Islet precursor cell (in vitro differentiated cells): ENCODE results near the gene MS4A6A.

Source experiments
- DNase-seq: peaks from one replicate; pipeline ENCODE4 v3.0.0-alpha.2; 2018

MS4A6A gene

DNA sequence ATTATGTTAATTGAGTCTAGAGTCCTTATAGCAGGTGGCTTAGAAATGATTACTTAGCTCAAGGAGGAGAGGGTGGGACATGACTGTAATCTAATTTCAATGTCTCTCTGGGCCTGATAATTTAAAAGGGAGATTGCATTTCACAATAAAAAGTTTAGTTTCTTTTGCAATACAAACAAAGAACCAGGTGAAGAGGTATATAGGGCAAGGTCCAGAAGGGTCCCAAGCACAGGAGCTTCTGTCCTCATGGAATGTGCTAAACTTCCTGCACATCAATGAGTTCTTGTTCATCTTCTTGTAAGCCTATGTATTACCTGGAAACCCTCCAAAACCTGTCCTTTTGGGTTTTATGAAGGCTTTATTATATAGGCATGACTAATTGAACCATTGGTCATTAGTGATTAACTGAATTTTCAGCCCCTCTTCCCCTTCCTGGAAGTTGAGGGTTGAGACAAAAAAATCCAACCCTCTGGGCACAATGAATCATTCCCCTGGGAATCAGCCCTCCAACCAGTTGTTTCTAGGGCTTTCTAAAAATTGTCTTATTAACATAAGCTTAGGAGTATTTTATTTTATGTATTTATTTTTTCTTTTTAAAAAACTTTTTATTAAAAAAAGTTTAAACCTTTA lies 56.8 kb downstream of the MS4A6A start:
- DNase-seq = no peak

DNA sequence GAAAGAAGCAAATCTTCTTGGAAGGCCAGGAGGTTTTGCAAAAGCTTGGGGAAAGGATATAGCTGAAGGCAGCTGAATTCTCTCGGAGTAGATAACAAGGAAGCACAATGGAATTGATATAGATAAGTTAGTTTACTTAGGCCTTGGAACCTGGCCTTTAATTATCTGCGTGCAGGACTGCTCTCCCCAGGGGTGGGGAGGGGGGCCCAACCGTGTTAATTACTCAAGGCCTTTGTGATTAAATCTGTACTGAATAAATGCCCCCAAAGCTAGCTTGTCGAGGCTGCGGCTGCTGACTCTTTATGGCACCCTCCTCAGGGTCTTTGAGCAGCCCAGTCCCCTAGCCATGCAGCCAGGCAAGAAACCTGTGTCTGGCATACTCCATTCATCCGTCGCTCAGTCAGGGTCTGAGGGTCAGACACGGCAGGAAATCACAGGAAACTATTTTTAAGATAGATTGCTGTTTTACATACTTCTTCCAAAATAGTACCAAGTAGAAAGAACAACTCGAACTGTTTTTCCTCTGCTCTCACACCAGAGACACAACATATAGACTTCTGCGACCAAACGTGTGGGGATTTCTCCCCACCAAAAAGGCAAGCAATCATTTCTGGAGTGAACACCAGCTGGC lies 58.0 kb downstream of the MS4A6A start:
- DNase-seq = peak; percentile 56
